ENCODE data around the gene THBS3. TPM values are rescaled to one million over a fixed set of nuclear protein-coding genes. Genes with fewer than 3 reads are reported as not detected.
A peak's percentile ranks its signal among the peaks of the same experiment; 100 is the strongest.

The THBS3 gene
- total and polyA plus RNA-seq, 2 of the 13 experiments (the other 11 are each of a cell fraction or from before 2014, with no cell fraction given) = 0.86 to 3.6 TPM

GRCh38 chr1:155209312-155209721 lies 1.6 kb upstream of the THBS3 start (continued):
- TF ChIP-seq ZNF580 (CRISPR knock-in tag; IDR thresholded peaks at IDR 0.05; ENCODE audit: borderline replicate concordance, low read depth) = peak; percentile 65; the same call in 1 of the 2 replicates
- no peak for TF ChIP-seq PLSCR1 (CRISPR knock-in tag; IDR thresholded peaks at IDR 0.05; ENCODE audit: borderline replicate concordance)
- TF ChIP-seq POLR2G (IDR thresholded peaks at IDR 0.05; ENCODE audit: low read depth, low read length) = no peak
- no peak for TF ChIP-seq BCLAF1 (IDR thresholded peaks at IDR 0.05)
- no peak for TF ChIP-seq ZUFSP (CRISPR knock-in tag; IDR thresholded peaks at IDR 0.05; ENCODE audit: borderline replicate concordance)
- no peak for TF ChIP-seq MYC (CRISPR knock-in tag; IDR thresholded peaks at IDR 0.05; ENCODE audit: borderline replicate concordance)
- no peak for TF ChIP-seq PHB2 (IDR thresholded peaks at IDR 0.05; ENCODE audit: partially characterized antibody)
- no peak for TF ChIP-seq ZNF234 (CRISPR knock-in tag; conservative IDR thresholded peaks at IDR 0.05)
- no peak for TF ChIP-seq ZNF574 (CRISPR knock-in tag; IDR thresholded peaks at IDR 0.05)
- TF ChIP-seq SKIL (CRISPR knock-in tag; IDR thresholded peaks at IDR 0.05; ENCODE audit: borderline replicate concordance) = no peak
- peak; percentile 15; the same call in 1 of the 2 replicates for TF ChIP-seq NR2F2 (IDR thresholded peaks at IDR 0.05; ENCODE audit: borderline replicate concordance, low read depth)
- no peak for TF ChIP-seq NONO (IDR thresholded peaks at IDR 0.05)
- 0 out of 2 replicates have a peak, but pooled peaks have one; percentile 23 for TF ChIP-seq NONO (CRISPR knock-in tag; conservative IDR thresholded peaks at IDR 0.05)
- no peak for TF ChIP-seq HNRNPL (IDR thresholded peaks at IDR 0.05; ENCODE audit: low read depth, low read length)
- TF ChIP-seq ZNF740 (CRISPR knock-in tag; IDR thresholded peaks at IDR 0.05) = no peak
- no peak for TF ChIP-seq SMAD1 (CRISPR knock-in tag; IDR thresholded peaks at IDR 0.05; ENCODE audit: borderline replicate concordance, low read depth)
- TF ChIP-seq HDAC1 (CRISPR knock-in tag; IDR thresholded peaks at IDR 0.05) = no peak; the same call in 1 of the 2 replicates
- 0 out of 2 replicates have a peak, but pooled peaks have one; percentile 2 for TF ChIP-seq ZNF776 (CRISPR knock-in tag; IDR thresholded peaks at IDR 0.05)
- TF ChIP-seq GPN1 (CRISPR knock-in tag; IDR thresholded peaks at IDR 0.05; ENCODE audit: borderline replicate concordance) = no peak
